HepG2 (cell line): ENCODE data around the gene TMEM183A. TPM values are rescaled to one million over a fixed set of nuclear protein-coding genes. Genes with fewer than 3 reads are reported as not detected.

ENCODE experiments used
- CHCHD3 ChIP-seq: sonication (generic); formaldehyde crosslinking; IDR thresholded peaks from 2 replicates; pipeline ENCODE4 v1.8.0; 2022; ENCODE audit warnings: mild to moderate bottlenecking, missing genetic modification reagents, moderate library complexity
- HHEX ChIP-seq: IDR thresholded peaks from 2 replicates; pipeline ENCODE4 v1.6.1; 2016; ENCODE audit warnings: control low read depth
- KLF6 ChIP-seq: IDR thresholded peaks from 2 replicates; pipeline ENCODE4 v1.8.0; 2016; ENCODE audit warnings: missing biosample characterization, missing genetic modification reagents
- NRL ChIP-seq: sonication (generic); formaldehyde crosslinking; IDR thresholded peaks from 2 replicates; pipeline ENCODE4 v1.5.0; 2020; ENCODE audit warnings: missing genetic modification reagents, mild to moderate bottlenecking, moderate library complexity, borderline replicate concordance
- PCBP1 ChIP-seq: fragments of 200-400 bp; formaldehyde crosslinking; IDR thresholded peaks from 2 replicates; pipeline ENCODE4 v1.6.1; 2017; ENCODE audit warnings: mild to moderate bottlenecking, low read depth, low read length, borderline replicate concordance
- RBFOX2 ChIP-seq: fragments of 200-400 bp; formaldehyde crosslinking; IDR thresholded peaks from 2 replicates; pipeline ENCODE4 v1.6.1; 2017; ENCODE audit warnings: low read depth, mild to moderate bottlenecking, low read length
- SIX1 ChIP-seq: sonication (generic); formaldehyde crosslinking; IDR thresholded peaks from 2 replicates; pipeline ENCODE4 v1.4.0; 2020; ENCODE audit warnings: missing genetic modification reagents, borderline replicate concordance
- SP4 ChIP-seq: sonication (generic); formaldehyde crosslinking; IDR thresholded peaks from 2 replicates; pipeline ENCODE4 v1.8.1; 2023; ENCODE audit warnings: mild to moderate bottlenecking, missing genetic modification reagents
- STAT5B ChIP-seq: sonication (generic); formaldehyde crosslinking; IDR thresholded peaks from 2 replicates; pipeline ENCODE4 v1.4.0; 2020; ENCODE audit warnings: missing genetic modification reagents
- XRCC5 ChIP-seq: fragments of 200-400 bp; formaldehyde crosslinking; optimal IDR thresholded peaks from 2 replicates; pipeline ENCODE3; 2017; ENCODE audit warnings: mild to moderate bottlenecking, low read length
- ZFP62 ChIP-seq: sonication (generic); formaldehyde crosslinking; IDR thresholded peaks from 2 replicates; pipeline ENCODE4 v1.4.0; 2020; ENCODE audit warnings: missing genetic modification reagents
- ZFX ChIP-seq: sonication (generic); formaldehyde crosslinking; IDR thresholded peaks from 2 replicates; pipeline ENCODE4 v1.4.0; 2020; ENCODE audit warnings: mild to moderate bottlenecking, low read depth, missing genetic modification reagents, moderate library complexity
- ZMYM4 ChIP-seq: sonication (generic); formaldehyde crosslinking; IDR thresholded peaks from 2 replicates; pipeline ENCODE4 v1.8.1; 2023; ENCODE audit warnings: mild to moderate bottlenecking, missing genetic modification reagents
- ZNF326 ChIP-seq: sonication (generic); formaldehyde crosslinking; IDR thresholded peaks from 2 replicates; pipeline ENCODE4 v1.4.0; 2020; ENCODE audit warnings: missing genetic modification reagents, borderline replicate concordance
- ZNF337 ChIP-seq: sonication (generic); formaldehyde crosslinking; IDR thresholded peaks from 2 replicates; pipeline ENCODE4 v1.5.1; 2020; ENCODE audit warnings: missing genetic modification reagents, low read depth, mild to moderate bottlenecking, borderline replicate concordance
- ZNF33B ChIP-seq: sonication (generic); formaldehyde crosslinking; IDR thresholded peaks from 2 replicates; pipeline ENCODE4 v1.5.1; 2020; ENCODE audit warnings: mild to moderate bottlenecking, missing genetic modification reagents
- ZNF550 ChIP-seq: sonication (generic); formaldehyde crosslinking; IDR thresholded peaks from 2 replicates; pipeline ENCODE4 v1.4.0; 2020; ENCODE audit warnings: mild to moderate bottlenecking, missing genetic modification reagents, borderline replicate concordance
- ZNF720 ChIP-seq: sonication (generic); formaldehyde crosslinking; IDR thresholded peaks from 2 replicates; pipeline ENCODE4 v1.4.0; 2020; ENCODE audit warnings: missing genetic modification reagents
- polyA plus RNA-seq, 8 experiments: library from polyadenylated mRNA; depleted of rRNA in 3 of 8; stranded (reverse) in 7 of 8; unstranded in 1 of 8; fragments of >200 nt; fragmentation: Illumina TruSeq in 4 of 8; extraction: Trizol in 4 of 8; gene quantifications; 2 replicates each; pipeline versions ENCODE4 v1.2.1 to v1.2.3, GENCODE V29; 2011 to 2016; ENCODE audit warnings: low read depth in 4 of 8, missing spikeins in 1 of 8, mixed read lengths in 1 of 8; ENCODE audit not compliant: insufficient read depth in 1 of 8
- total RNA-seq, 5 experiments: library from RNA; depleted of rRNA; stranded (reverse); fragments of >200 nt; fragmentation: Illumina TruSeq; extraction: Trizol; gene quantifications; 2 replicates each; pipeline ENCODE4 v1.2.3, GENCODE V29; 2016; ENCODE audit warnings: low read depth in 1 of 5
- TF ChIP-seq, protein P1 (sequence below): sonication (generic); formaldehyde crosslinking; IDR thresholded peaks from 2 replicates; pipeline ENCODE4 v1.4.0; 2020; ENCODE audit warnings: mild to moderate bottlenecking, low read depth, missing genetic modification reagents
- TF ChIP-seq, protein P2 (sequence below): sonication (generic); formaldehyde crosslinking; IDR thresholded peaks from 2 replicates; pipeline ENCODE4 v1.4.0; 2020; ENCODE audit warnings: missing genetic modification reagents
- TF ChIP-seq, protein P3 (sequence below): sonication (generic); formaldehyde crosslinking; IDR thresholded peaks from 2 replicates; pipeline ENCODE4 v1.4.0; 2020; ENCODE audit warnings: missing genetic modification reagents
- TF ChIP-seq, protein P4 (sequence below): sonication (generic); formaldehyde crosslinking; IDR thresholded peaks from 2 replicates; pipeline ENCODE4 v1.9.0; 2021; ENCODE audit warnings: missing genetic modification reagents, borderline replicate concordance

Gene TMEM183A
- total and polyA plus RNA-seq, 2 of the 13 experiments (the other 11 are each of a cell fraction or from before 2014, with no cell fraction given): 59.7 to 82.0 TPM

DNA sequence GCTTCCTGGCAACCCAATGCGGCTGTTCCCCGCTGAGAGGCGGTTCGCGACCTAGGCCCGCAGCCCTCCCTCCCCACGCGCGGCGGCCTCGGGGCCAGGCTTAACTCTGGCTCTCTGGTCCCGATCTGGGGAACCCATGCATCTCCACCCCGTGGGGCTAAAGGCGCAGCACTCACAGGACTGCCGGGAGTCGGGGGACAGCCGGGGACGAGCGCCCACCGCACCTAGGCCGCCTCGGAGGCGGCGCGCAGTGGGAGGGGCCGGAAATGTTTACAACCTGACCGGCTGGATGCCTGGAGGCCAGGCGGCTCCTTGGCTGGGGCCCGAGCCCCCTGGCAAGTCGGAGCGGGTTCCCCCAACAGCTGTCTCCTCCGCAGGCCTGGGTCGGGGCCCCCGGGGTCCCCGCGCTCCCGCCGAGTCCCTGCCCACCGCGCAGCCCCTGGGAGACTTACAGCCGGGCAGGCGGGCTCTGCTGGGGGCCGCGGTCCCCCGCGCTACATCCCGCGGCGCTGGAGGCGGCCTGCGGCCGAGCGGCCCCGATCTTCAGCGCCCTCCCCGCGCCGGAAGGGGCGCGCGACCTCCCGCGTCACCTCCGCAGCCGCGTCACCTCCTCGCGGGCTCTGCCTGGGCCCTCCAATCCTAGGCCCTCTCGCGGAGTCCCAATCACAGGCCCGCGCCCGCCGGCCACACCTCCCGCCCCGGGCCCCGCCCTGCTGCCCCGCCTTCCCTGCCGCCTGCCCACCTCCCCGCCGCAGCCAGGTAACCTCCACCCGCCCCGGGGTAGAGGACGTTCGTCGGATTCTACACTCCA lies 49.2 kb upstream of the TMEM183A start, which contains the start of gene ADIPOR1 (continued):
- TF ChIP-seq ZNF337 (CRISPR knock-in tag): no peak
- TF ChIP-seq HHEX (CRISPR knock-in tag): no peak
- TF ChIP-seq STAT5B: no peak
- TF ChIP-seq, protein P1, sequence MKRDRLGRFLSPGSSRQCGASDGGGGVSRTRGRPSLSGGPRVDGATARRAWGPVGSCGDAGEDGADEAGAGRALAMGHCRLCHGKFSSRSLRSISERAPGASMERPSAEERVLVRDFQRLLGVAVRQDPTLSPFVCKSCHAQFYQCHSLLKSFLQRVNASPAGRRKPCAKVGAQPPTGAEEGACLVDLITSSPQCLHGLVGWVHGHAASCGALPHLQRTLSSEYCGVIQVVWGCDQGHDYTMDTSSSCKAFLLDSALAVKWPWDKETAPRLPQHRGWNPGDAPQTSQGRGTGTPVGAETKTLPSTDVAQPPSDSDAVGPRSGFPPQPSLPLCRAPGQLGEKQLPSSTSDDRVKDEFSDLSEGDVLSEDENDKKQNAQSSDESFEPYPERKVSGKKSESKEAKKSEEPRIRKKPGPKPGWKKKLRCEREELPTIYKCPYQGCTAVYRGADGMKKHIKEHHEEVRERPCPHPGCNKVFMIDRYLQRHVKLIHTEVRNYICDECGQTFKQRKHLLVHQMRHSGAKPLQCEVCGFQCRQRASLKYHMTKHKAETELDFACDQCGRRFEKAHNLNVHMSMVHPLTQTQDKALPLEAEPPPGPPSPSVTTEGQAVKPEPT (CRISPR knock-in tag): no peak
- no peak for TF ChIP-seq SIX1
- 0 out of 2 replicates have a peak, but pooled peaks have one; percentile 50 for TF ChIP-seq NRL (CRISPR knock-in tag)
- TF ChIP-seq CHCHD3 (CRISPR knock-in tag): no peak
- no peak for TF ChIP-seq ZNF550 (CRISPR knock-in tag)
- no peak for TF ChIP-seq ZNF33B
- TF ChIP-seq, protein P2, sequence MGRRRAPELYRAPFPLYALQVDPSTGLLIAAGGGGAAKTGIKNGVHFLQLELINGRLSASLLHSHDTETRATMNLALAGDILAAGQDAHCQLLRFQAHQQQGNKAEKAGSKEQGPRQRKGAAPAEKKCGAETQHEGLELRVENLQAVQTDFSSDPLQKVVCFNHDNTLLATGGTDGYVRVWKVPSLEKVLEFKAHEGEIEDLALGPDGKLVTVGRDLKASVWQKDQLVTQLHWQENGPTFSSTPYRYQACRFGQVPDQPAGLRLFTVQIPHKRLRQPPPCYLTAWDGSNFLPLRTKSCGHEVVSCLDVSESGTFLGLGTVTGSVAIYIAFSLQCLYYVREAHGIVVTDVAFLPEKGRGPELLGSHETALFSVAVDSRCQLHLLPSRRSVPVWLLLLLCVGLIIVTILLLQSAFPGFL: no peak
- peak; percentile 87 for TF ChIP-seq ZFX (CRISPR knock-in tag)
- TF ChIP-seq ZMYM4: peak; percentile 62; the same call in 1 of the 2 replicates
- no peak for TF ChIP-seq ZNF720 (CRISPR knock-in tag)
- no peak for TF ChIP-seq XRCC5
- TF ChIP-seq PCBP1: no peak
- TF ChIP-seq RBFOX2: peak; percentile 91
- no peak; the same call in 1 of the 2 replicates for TF ChIP-seq KLF6 (CRISPR knock-in tag)
- TF ChIP-seq, protein P3, sequence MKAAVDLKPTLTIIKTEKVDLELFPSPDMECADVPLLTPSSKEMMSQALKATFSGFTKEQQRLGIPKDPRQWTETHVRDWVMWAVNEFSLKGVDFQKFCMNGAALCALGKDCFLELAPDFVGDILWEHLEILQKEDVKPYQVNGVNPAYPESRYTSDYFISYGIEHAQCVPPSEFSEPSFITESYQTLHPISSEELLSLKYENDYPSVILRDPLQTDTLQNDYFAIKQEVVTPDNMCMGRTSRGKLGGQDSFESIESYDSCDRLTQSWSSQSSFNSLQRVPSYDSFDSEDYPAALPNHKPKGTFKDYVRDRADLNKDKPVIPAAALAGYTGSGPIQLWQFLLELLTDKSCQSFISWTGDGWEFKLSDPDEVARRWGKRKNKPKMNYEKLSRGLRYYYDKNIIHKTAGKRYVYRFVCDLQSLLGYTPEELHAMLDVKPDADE (CRISPR knock-in tag): no peak
- no peak for TF ChIP-seq ZNF326
- TF ChIP-seq ZFP62: no peak
- TF ChIP-seq SP4 (CRISPR knock-in tag): peak; percentile 82
- TF ChIP-seq, protein P4, sequence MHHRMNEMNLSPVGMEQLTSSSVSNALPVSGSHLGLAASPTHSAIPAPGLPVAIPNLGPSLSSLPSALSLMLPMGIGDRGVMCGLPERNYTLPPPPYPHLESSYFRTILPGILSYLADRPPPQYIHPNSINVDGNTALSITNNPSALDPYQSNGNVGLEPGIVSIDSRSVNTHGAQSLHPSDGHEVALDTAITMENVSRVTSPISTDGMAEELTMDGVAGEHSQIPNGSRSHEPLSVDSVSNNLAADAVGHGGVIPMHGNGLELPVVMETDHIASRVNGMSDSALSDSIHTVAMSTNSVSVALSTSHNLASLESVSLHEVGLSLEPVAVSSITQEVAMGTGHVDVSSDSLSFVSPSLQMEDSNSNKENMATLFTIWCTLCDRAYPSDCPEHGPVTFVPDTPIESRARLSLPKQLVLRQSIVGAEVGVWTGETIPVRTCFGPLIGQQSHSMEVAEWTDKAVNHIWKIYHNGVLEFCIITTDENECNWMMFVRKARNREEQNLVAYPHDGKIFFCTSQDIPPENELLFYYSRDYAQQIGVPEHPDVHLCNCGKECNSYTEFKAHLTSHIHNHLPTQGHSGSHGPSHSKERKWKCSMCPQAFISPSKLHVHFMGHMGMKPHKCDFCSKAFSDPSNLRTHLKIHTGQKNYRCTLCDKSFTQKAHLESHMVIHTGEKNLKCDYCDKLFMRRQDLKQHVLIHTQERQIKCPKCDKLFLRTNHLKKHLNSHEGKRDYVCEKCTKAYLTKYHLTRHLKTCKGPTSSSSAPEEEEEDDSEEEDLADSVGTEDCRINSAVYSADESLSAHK (CRISPR knock-in tag): no peak
